Cardiac muscle cell (in vitro differentiated cells and primary cell): Measurements from ENCODE around the gene TBX21. TPM values are rescaled to one million over a fixed set of nuclear protein-coding genes. Genes with fewer than 3 reads are reported as not detected.
"Not testable (repeated sequence)": the region's sequence is repeated elsewhere in the genome, so short reads cannot be mapped to it uniquely, and the experiment has no call there.

Experiments used
- DNase-seq, 2 donors: peaks; one replicate each; pipeline versions ENCODE4 v3.0.0 to v3.0.0-alpha.2; 2010 to 2017; ENCODE audit warnings: low read depth in 1 of 2, low spot score in 1 of 2
- H3K27ac ChIP-seq: fragments of 200-600 bp; sonication (generic); 2 replicates; pipeline ENCODE4 v1.5.1; 2016
- H3K27me3 ChIP-seq: fragments of 200-600 bp; sonication (generic); 2 replicates; pipeline ENCODE4 v1.6.0; 2016; ENCODE audit warnings: control low read depth
- H3K36me3 ChIP-seq: fragments of 200-600 bp; sonication (generic); 2 replicates; pipeline ENCODE4 v1.5.1; 2016; ENCODE audit warnings: control low read depth
- H3K4me1 ChIP-seq: fragments of 200-600 bp; sonication (generic); 2 replicates; pipeline ENCODE4 v1.8.1; 2017; ENCODE audit warnings: low read depth, mild to moderate bottlenecking, mixed run types
- H3K4me3 ChIP-seq: fragments of 200-600 bp; sonication (generic); 2 replicates; pipeline ENCODE4 v1.5.1; 2016; ENCODE audit warnings: mild to moderate bottlenecking
- H3K9me3 ChIP-seq: fragments of 200-600 bp; sonication (generic); 2 replicates; pipeline ENCODE4 v1.5.1; 2017; ENCODE audit warnings: low read depth, mild to moderate bottlenecking, control low read depth
- CTCF ChIP-seq: IDR thresholded peaks from 2 replicates; pipeline ENCODE4 v1.5.1; 2012; ENCODE audit warnings: low read depth, mild to moderate bottlenecking, low read length
- polyA plus RNA-seq: library from polyadenylated mRNA; unstranded; fragments of >200 nt; fragmentation: Nextera tagmentation; extraction: Ambion mirVana; gene quantifications from 2 replicates; pipeline ENCODE4 v1.2.1, GENCODE V29; 2016
- total RNA-seq: library from RNA; depleted of rRNA; stranded (reverse); fragments of >200 nt; gene quantifications from 2 replicates; pipeline ENCODE4 v1.2.3, GENCODE V29; 2016

The TBX21 gene
- total and polyA plus RNA-seq, 2 experiments from 2014 or later = 0.12 to 2.9 TPM

DNA sequence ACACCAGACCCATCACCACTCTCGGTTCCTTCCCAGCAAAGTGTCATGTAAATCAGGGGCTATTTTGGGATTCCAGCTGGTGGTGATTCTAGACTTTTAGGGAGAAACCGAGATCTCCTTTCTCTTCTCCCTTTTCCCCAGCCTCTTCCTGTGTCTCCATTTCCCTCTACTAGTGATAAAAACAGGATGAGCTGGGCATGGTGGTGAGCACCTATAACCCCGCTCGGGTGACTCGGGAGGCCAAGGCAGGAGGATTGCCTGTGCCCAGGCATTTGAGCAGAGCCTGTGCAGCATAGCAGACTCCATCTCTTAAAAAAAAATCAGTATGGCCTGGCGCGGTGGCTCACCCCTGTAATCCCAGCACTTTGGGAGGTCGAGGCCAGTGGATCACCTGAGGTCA, 6.1 kb downstream of the TBX21 start:
- no peak overlapping the region for H3K4me3 ChIP-seq
- no peak for TF ChIP-seq CTCF
- H3K27me3 ChIP-seq = peaks cover 30% of the 10 kb centered on the region
- no peak for DNase-seq
- H3K4me1 ChIP-seq = no peaks in the 10 kb centered on the region
- no peak overlapping the region for H3K27ac ChIP-seq
- H3K9me3 ChIP-seq = no peaks in the 10 kb centered on the region
- H3K36me3 ChIP-seq = no peaks in the 10 kb centered on the region

GRCh38 chr17:47739945-47740344, 6.9 kb downstream of the TBX21 start:
- not testable (repeated sequence) for DNase-seq, H3K36me3 ChIP-seq, H3K4me3 ChIP-seq, H3K27ac ChIP-seq, H3K4me1 ChIP-seq, H3K9me3 ChIP-seq
- H3K27me3 ChIP-seq = peaks cover 22% of the 10 kb centered on the region

GRCh38 chr17:47741109-47741792, 8.2 kb downstream of the TBX21 start:
- no peak overlapping the region for H3K27ac ChIP-seq
- no peak overlapping the region for H3K4me3 ChIP-seq
- H3K36me3 ChIP-seq = no peaks in the 10 kb centered on the region
- peaks cover 11% of the 10 kb centered on the region for H3K4me1 ChIP-seq
- DNase-seq = no peak
- peaks cover 9% of the 10 kb centered on the region for H3K27me3 ChIP-seq
- H3K9me3 ChIP-seq = no peaks in the 10 kb centered on the region
- TF ChIP-seq CTCF = no peak

DNA sequence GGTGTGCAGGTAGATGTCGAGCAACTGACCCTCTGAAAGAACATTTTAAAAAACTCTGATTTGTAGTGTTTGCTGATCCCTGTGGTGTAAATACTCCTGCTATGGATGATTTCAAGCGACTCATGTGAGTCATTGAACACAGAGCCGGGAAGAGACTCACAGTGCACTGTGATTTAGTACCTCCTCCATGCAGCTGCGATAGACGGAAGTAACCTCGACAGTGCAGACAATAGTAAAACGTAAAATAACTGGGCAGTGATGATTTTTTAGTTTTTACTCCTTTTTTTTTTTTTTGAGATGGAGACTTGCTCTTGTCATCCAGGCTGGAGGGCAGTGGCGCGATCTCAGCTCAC, 8.7 kb downstream of the TBX21 start:
- H3K4me1 ChIP-seq = peaks cover 11% of the 10 kb centered on the region
- no peaks in the 10 kb centered on the region for H3K36me3 ChIP-seq
- peaks cover 4% of the 10 kb centered on the region for H3K27me3 ChIP-seq
- H3K27ac ChIP-seq = no peak overlapping the region
- H3K9me3 ChIP-seq = no peaks in the 10 kb centered on the region
- TF ChIP-seq CTCF = no peak
- no peak for DNase-seq
- H3K4me3 ChIP-seq = no peak overlapping the region

GRCh38 chr17:47742319-47743181, 9.5 kb downstream of the TBX21 start:
- H3K9me3 ChIP-seq = no peaks in the 10 kb centered on the region
- H3K4me1 ChIP-seq = peaks cover 11% of the 10 kb centered on the region
- peak; percentile 39 for TF ChIP-seq CTCF
- H3K4me3 ChIP-seq = no peak overlapping the region
- no peak overlapping the region for H3K27ac ChIP-seq
- H3K36me3 ChIP-seq = no peaks in the 10 kb centered on the region
- peak; percentile 19 to 77 for DNase-seq
- no peaks in the 10 kb centered on the region for H3K27me3 ChIP-seq
